ENCODE results near the gene MDM2. TPM values are rescaled to one million over a fixed set of nuclear protein-coding genes. Genes with fewer than 3 reads are reported as not detected.
"Not testable (repeated sequence)": the region's sequence is repeated elsewhere in the genome, so short reads cannot be mapped to it uniquely, and the experiment has no call there.

The MDM2 gene
- total and polyA plus RNA-seq, 3 experiments from 2014 or later: 25.4 to 246 (median 237) TPM

- DNase-seq: no peak
- peaks cover 42 to 56% (median 52%) of the 10 kb centered on the region in 3 donors for H3K4me1 Mint-ChIP-seq
- peak overlapping the region; percentile 95 for H3K27ac ChIP-seq (ENCODE audit: low read depth, low read length)
- no peaks in the 10 kb centered on the region for H3K9me3 ChIP-seq (ENCODE audit: low read length)
- peak overlapping the region; percentile 87 for H3K4me3 ChIP-seq (ENCODE audit: low read length)
- H3K36me3 ChIP-seq (ENCODE audit: insufficient read depth, low read length): peaks cover 18% of the 10 kb centered on the region
- no peaks in the 10 kb centered on the region for H3K9me3 Mint-ChIP-seq
- H3K27me3 ChIP-seq (ENCODE audit: insufficient read depth, low read length, poor library complexity, severe bottlenecking): no peaks in the 10 kb centered on the region
- peaks cover 0 to 56% (median 8%) of the 10 kb centered on the region in 3 donors for H3K36me3 Mint-ChIP-seq
- ChIA-PET CTCF (interaction anchor here (1.0 to 3.2 kb wide), 5 partner anchors 8 to 63 kb away, joined by 3 to 20 read pairs (median 15); partner anchors contain the start of gene SLC35E3), POLR2A (interaction anchor here (0.6 to 2.2 kb wide), 4 partner anchors 63 to 521 kb away, joined by 3 to 6 read pairs (median 4); partner anchors contain the start of genes NUP107 and SLC35E3)
- H3K4me1 ChIP-seq (ENCODE audit: insufficient read depth, low read length): peaks cover 34% of the 10 kb centered on the region
- peak overlapping the region; percentile 92 to 97 (median 95) for H3K4me3 Mint-ChIP-seq
- H3K27ac Mint-ChIP-seq: peak overlapping the region; percentile 96 to 99 (median 98)
- H3K27me3 Mint-ChIP-seq: peaks cover 0 to 4% of the 10 kb centered on the region in 2 donors
These were observed 1.4 kb downstream of the MDM2 start for GRCh38 chr12:68809190-68810026.

- CTCF ChIA-PET; POLR2A ChIA-PET; DNase-seq; H3K27me3 Mint-ChIP-seq; H3K27me3 ChIP-seq (ENCODE audit: insufficient read depth, low read length, poor library complexity, severe bottlenecking); H3K4me3 ChIP-seq (ENCODE audit: low read length); H3K9me3 Mint-ChIP-seq; H3K9me3 ChIP-seq (ENCODE audit: low read length); H3K27ac ChIP-seq (ENCODE audit: low read depth, low read length): not testable (repeated sequence)
- Histone ChIP-seq H3K36me3 (ENCODE audit: insufficient read depth, low read length) (peaks cover 24% of the 10 kb centered on the region), H3K4me1 (ENCODE audit: insufficient read depth, low read length) (peaks cover 40% of the 10 kb centered on the region)
- Mint-ChIP-seq H3K36me3 (peaks cover 0 to 62% (median 8%) of the 10 kb centered on the region in 3 donors), H3K27ac (peak overlapping the region in 4 of 8 donors; percentile 35 to 98 (median 89)), H3K4me1 (peaks cover 47 to 62% (median 58%) of the 10 kb centered on the region in 3 donors), H3K4me3 (peak overlapping the region in 6 of 7 donors; percentile 64 to 97 (median 95))
These were observed 2.0 kb downstream of the MDM2 start for GRCh38 chr12:68810027-68810389.

- H3K27ac ChIP-seq (ENCODE audit: low read depth, low read length); H3K27me3 ChIP-seq (ENCODE audit: insufficient read depth, low read length, poor library complexity, severe bottlenecking); H3K9me3 ChIP-seq (ENCODE audit: low read length); DNase-seq; H3K9me3 Mint-ChIP-seq; H3K27me3 Mint-ChIP-seq; POLR2A ChIA-PET; H3K4me3 ChIP-seq (ENCODE audit: low read length): not testable (repeated sequence)
- H3K4me1 ChIP-seq (ENCODE audit: insufficient read depth, low read length): peaks cover 42% of the 10 kb centered on the region
- H3K36me3 ChIP-seq (ENCODE audit: insufficient read depth, low read length): peaks cover 30% of the 10 kb centered on the region
- H3K4me3 Mint-ChIP-seq: peak overlapping the region in 2 of 7 donors; percentile 51 to 59
- CTCF ChIA-PET: interaction anchor here (0.7 to 1.2 kb wide), 2 partner anchors 19 to 345 kb away, joined by 3 to 6 read pairs; no protein-coding TSS in a partner anchor
- H3K36me3 Mint-ChIP-seq: peaks cover 0 to 70% (median 11%) of the 10 kb centered on the region in 3 donors
- peak overlapping the region in 4 of 8 donors; percentile 17 to 65 (median 30) for H3K27ac Mint-ChIP-seq
- H3K4me1 Mint-ChIP-seq: peaks cover 51 to 73% (median 73%) of the 10 kb centered on the region in 3 donors
These were observed 3.6 kb downstream of the MDM2 start for GRCh38 chr12:68811573-68811972.

- Mint-ChIP-seq H3K27ac (peak overlapping the region in 7 of 8 donors; percentile 1 to 84 (median 26)), H3K36me3 (peaks cover 0 to 74% (median 12%) of the 10 kb centered on the region in 3 donors), H3K27me3 (peaks cover 0 to 4% of the 10 kb centered on the region in 2 donors), H3K9me3 (no peaks in the 10 kb centered on the region), H3K4me3 (peak overlapping the region in 3 of 7 donors; percentile 6 to 50 (median 31)), H3K4me1 (peaks cover 46 to 70% (median 69%) of the 10 kb centered on the region in 3 donors)
- Histone ChIP-seq H3K9me3 (ENCODE audit: low read length) (no peaks in the 10 kb centered on the region), H3K4me1 (ENCODE audit: insufficient read depth, low read length) (peaks cover 35% of the 10 kb centered on the region), H3K27ac (ENCODE audit: low read depth, low read length) (peak overlapping the region; percentile 4), H3K4me3 (ENCODE audit: low read length) (no peak overlapping the region), H3K27me3 (ENCODE audit: insufficient read depth, low read length, poor library complexity, severe bottlenecking) (no peaks in the 10 kb centered on the region), H3K36me3 (ENCODE audit: insufficient read depth, low read length) (peaks cover 36% of the 10 kb centered on the region)
- ChIA-PET CTCF (interaction anchor here (1.0 to 2.9 kb wide), 3 partner anchors 9 to 17 kb away, joined by 3 to 9 read pairs (median 3); no protein-coding TSS in a partner anchor), POLR2A (interaction anchor here (0.7 kb wide), 1 partner anchor 203 kb away, joined by 3 read pairs; no protein-coding TSS in a partner anchor)
- DNase-seq: no peak
These were observed 4.7 kb downstream of the MDM2 start for GRCh38 chr12:68812553-68813241.

GRCh38 chr12:68813242-68813593 is 5.2 kb downstream of the MDM2 start:
- ChIA-PET POLR2A (interaction anchor here (0.7 kb wide), 1 partner anchor 203 kb away, joined by 3 read pairs; no protein-coding TSS in a partner anchor), CTCF (interaction anchor here (1.0 to 2.9 kb wide), 3 partner anchors 9 to 17 kb away, joined by 3 to 9 read pairs (median 3); no protein-coding TSS in a partner anchor)
- peaks cover 0 to 70% (median 12%) of the 10 kb centered on the region in 3 donors for H3K36me3 Mint-ChIP-seq
- Histone ChIP-seq H3K4me1 (ENCODE audit: insufficient read depth, low read length) (peaks cover 35% of the 10 kb centered on the region), H3K36me3 (ENCODE audit: insufficient read depth, low read length) (peaks cover 36% of the 10 kb centered on the region), H3K27ac (ENCODE audit: low read depth, low read length) (no peak overlapping the region), H3K9me3 (ENCODE audit: low read length) (no peaks in the 10 kb centered on the region), H3K27me3 (ENCODE audit: insufficient read depth, low read length, poor library complexity, severe bottlenecking) (no peaks in the 10 kb centered on the region), H3K4me3 (ENCODE audit: low read length) (no peak overlapping the region)
- H3K4me3 Mint-ChIP-seq: peak overlapping the region in 2 of 7 donors; percentile 6 to 19
- H3K27ac Mint-ChIP-seq: peak overlapping the region in 6 of 8 donors; percentile 1 to 84 (median 22)
- peaks cover 0 to 4% of the 10 kb centered on the region in 2 donors for H3K27me3 Mint-ChIP-seq
- peaks cover 46 to 70% (median 69%) of the 10 kb centered on the region in 3 donors for H3K4me1 Mint-ChIP-seq
- H3K9me3 Mint-ChIP-seq: no peaks in the 10 kb centered on the region
- no peak for DNase-seq

GRCh38 chr12:68814490-68815231 is 6.7 kb downstream of the MDM2 start:
- peaks cover 30% of the 10 kb centered on the region for H3K4me1 ChIP-seq (ENCODE audit: insufficient read depth, low read length)
- peaks cover 44 to 70% (median 69%) of the 10 kb centered on the region in 3 donors for H3K4me1 Mint-ChIP-seq
- peak overlapping the region in 2 of 7 donors; percentile 3 to 39 for H3K4me3 Mint-ChIP-seq
- H3K36me3 ChIP-seq (ENCODE audit: insufficient read depth, low read length): peaks cover 43% of the 10 kb centered on the region
- ChIA-PET CTCF (interaction anchor here (2.9 kb wide), 1 partner anchor 15 kb away, joined by 9 read pairs; no protein-coding TSS in a partner anchor), POLR2A (interaction anchor here (0.6 kb wide), 1 partner anchor 139 kb away, joined by 3 read pairs; no protein-coding TSS in a partner anchor)
- no peaks in the 10 kb centered on the region for H3K27me3 Mint-ChIP-seq
- H3K27ac Mint-ChIP-seq: peak overlapping the region in 6 of 8 donors; percentile 1 to 66 (median 10)
- no peaks in the 10 kb centered on the region for H3K27me3 ChIP-seq (ENCODE audit: insufficient read depth, low read length, poor library complexity, severe bottlenecking)
- no peak overlapping the region for H3K4me3 ChIP-seq (ENCODE audit: low read length)
- H3K9me3 Mint-ChIP-seq: no peaks in the 10 kb centered on the region
- H3K9me3 ChIP-seq (ENCODE audit: low read length): no peaks in the 10 kb centered on the region
- DNase-seq: no peak
- H3K27ac ChIP-seq (ENCODE audit: low read depth, low read length): no peak overlapping the region
- H3K36me3 Mint-ChIP-seq: peaks cover 0 to 66% (median 15%) of the 10 kb centered on the region in 3 donors
